GM12892 (cell line): ENCODE measurements around the gene C3orf49.

Experiments used
- POLR2A ChIP-seq: IDR thresholded peaks from 2 replicates; pipeline ENCODE4 v1.6.1; 2011; ENCODE audit warnings: low read depth, low read length, control low read depth
- POLR2AphosphoS5 ChIP-seq: IDR thresholded peaks from 2 replicates; pipeline ENCODE4 v1.6.1; 2011; ENCODE audit warnings: low read depth, low read length, control low read depth
- TAF1 ChIP-seq: IDR thresholded peaks from 2 replicates; pipeline ENCODE4 v1.6.1; 2011; ENCODE audit warnings: low read depth, mild to moderate bottlenecking, control low read depth, low read length, borderline replicate concordance

GRCh38 chr3:63878394-63879060 is 59.4 kb downstream of the C3orf49 start:
- TF ChIP-seq POLR2A = no peak
- no peak for TF ChIP-seq TAF1
- no peak for TF ChIP-seq POLR2AphosphoS5
